C4-2B (cell line): ENCODE measurements around the gene ARHGAP26.

Experiments
- H3K27ac ChIP-seq: fragments of 450-650 bp; 2 replicates; pipeline ENCODE4 v1.5.1; 2017
- ZFX ChIP-seq: fragments of 450-650 bp; IDR thresholded peaks from 2 replicates; pipeline ENCODE4 v1.6.1; 2017
- TF ChIP-seq, protein P1 (sequence below): fragments of 450-650 bp; conservative IDR thresholded peaks from 2 replicates; pipeline ENCODE4 v1.5.1; 2017; ENCODE audit warnings: mild to moderate bottlenecking

The ARHGAP26 gene

DNA sequence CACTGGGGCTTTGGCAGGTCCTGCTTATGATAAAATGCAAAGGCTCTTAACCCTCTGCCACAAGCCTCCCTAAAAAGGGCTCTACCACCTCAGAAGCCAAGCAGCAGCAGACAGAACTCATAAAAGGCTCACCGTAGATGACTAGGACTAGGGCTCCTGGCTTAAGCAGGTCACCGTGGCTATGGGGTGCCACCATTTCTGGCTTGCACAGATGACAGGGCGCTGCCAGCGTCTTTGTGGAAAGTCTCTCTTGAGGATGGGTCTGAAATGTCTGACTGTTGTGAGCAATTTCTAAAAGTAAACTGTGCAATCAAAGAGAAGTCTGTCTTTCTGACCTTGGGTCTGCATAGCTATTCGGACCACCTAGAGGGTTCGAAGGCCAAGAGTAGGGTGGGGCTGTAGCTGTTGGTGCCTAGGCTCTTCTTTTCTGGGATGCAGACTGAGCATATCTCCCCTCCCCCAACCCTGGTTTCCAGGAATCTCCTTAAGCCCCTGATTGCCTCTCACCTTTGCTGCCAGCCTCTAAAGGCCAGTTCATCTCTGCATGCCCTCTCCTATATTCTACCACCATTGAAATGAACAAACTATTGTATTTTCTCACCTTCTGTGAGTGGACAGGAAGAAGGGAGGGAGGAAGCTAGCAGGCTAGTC lies 307.4 kb downstream of the ARHGAP26 start:
- no peak overlapping the region for H3K27ac ChIP-seq
- TF ChIP-seq, protein P1, sequence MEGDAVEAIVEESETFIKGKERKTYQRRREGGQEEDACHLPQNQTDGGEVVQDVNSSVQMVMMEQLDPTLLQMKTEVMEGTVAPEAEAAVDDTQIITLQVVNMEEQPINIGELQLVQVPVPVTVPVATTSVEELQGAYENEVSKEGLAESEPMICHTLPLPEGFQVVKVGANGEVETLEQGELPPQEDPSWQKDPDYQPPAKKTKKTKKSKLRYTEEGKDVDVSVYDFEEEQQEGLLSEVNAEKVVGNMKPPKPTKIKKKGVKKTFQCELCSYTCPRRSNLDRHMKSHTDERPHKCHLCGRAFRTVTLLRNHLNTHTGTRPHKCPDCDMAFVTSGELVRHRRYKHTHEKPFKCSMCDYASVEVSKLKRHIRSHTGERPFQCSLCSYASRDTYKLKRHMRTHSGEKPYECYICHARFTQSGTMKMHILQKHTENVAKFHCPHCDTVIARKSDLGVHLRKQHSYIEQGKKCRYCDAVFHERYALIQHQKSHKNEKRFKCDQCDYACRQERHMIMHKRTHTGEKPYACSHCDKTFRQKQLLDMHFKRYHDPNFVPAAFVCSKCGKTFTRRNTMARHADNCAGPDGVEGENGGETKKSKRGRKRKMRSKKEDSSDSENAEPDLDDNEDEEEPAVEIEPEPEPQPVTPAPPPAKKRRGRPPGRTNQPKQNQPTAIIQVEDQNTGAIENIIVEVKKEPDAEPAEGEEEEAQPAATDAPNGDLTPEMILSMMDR = no peak
- no peak for TF ChIP-seq ZFX

- TF ChIP-seq ZFX = no peak
- TF ChIP-seq, protein P1 = no peak
- no peak overlapping the region for H3K27ac ChIP-seq
These were observed 308.1 kb downstream of the ARHGAP26 start for GRCh38 chr5:143078313-143078712.

GRCh38 chr5:143078971-143079370 lies 308.8 kb downstream of the ARHGAP26 start:
- TF ChIP-seq, protein P1 = no peak
- no peak for TF ChIP-seq ZFX
- H3K27ac ChIP-seq = no peak overlapping the region

- TF ChIP-seq, protein P1 = no peak
- no peak for TF ChIP-seq ZFX
- no peak overlapping the region for H3K27ac ChIP-seq
These were observed 310.2 kb downstream of the ARHGAP26 start for GRCh38 chr5:143080407-143080806.

- no peak overlapping the region for H3K27ac ChIP-seq
- TF ChIP-seq, protein P1 = no peak
- TF ChIP-seq ZFX = no peak
These were observed 310.8 kb downstream of the ARHGAP26 start for GRCh38 chr5:143080982-143081381.

DNA sequence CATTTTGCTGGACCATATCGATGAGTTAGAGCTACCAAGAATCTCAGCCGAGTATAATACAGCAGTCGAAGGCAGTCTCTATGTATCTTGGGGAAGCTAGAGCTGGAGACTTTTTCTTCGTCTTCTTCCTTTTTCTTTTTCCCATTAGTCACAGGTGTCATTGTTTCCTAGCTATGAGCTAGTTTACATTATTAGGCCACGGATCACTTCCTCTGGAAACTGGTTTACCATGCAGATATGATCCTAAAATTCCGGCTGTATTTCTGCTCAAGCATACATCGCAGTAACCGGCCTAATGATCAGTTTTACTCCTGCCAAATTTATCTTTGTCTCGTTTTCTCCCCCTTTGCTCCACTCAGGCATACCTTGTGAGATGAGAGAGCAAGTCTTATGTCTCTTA lies 312.8 kb downstream of the ARHGAP26 start:
- H3K27ac ChIP-seq = no peak overlapping the region

GRCh38 chr5:143084407-143084806 lies 314.2 kb downstream of the ARHGAP26 start:
- TF ChIP-seq, protein P1 = no peak
- no peak for TF ChIP-seq ZFX
- H3K27ac ChIP-seq = no peak overlapping the region

More for the DNA sequence above, 312.8 kb downstream of the ARHGAP26 start:
- TF ChIP-seq ZFX = no peak
- TF ChIP-seq, protein P1 = no peak
